Measurements from ENCODE around the gene APIP. TPM values are rescaled to one million over a fixed set of nuclear protein-coding genes. Genes with fewer than 3 reads are reported as not detected.

The APIP gene
- polyA plus RNA-seq, 1 donor = 22.2 TPM

GRCh38 chr11:34836958-34837856 is 79.0 kb downstream of the APIP start:
- DNase-seq = no peak

GRCh38 chr11:34833602-34834001 is 82.6 kb downstream of the APIP start:
- DNase-seq = no peak

Other genes starting within 250 kb of the APIP start
- gene PDHX, start 239 bp upstream of the APIP start, polyA plus RNA-seq (ENCODE audit: insufficient read length) = 24.7 TPM
- gene CD44, start 222.8 kb upstream of the APIP start, polyA plus RNA-seq (ENCODE audit: insufficient read length) = 81.5 TPM

All from hindlimb muscle (tissue), 1 donor.